ENCODE measurements around the gene FKBP8.

DNA sequence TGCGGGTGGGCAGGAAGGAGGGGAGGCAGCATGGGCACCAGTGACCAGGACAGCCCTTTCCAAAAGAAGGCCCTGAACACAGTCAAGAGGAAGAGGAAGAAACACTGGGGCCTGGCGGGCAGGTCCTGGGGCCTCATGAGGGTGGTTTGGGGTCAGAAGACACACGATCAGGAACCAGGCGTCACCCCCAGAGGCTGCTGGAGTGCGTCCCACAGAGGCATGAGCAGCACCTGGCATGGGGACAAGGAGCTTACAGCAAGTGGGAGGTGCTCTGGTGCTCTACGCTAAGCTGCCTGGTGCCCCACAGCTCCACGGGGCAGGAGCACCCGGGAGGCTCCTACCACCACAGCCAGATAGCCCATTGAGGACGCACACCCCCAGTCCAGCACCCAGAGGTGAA lies 41.5 kb downstream of the FKBP8 start:
- no peak for TF ChIP-seq EZH2 (IDR thresholded peaks at IDR 0.05; ENCODE audit: low read length)
- TF ChIP-seq, protein P1, sequence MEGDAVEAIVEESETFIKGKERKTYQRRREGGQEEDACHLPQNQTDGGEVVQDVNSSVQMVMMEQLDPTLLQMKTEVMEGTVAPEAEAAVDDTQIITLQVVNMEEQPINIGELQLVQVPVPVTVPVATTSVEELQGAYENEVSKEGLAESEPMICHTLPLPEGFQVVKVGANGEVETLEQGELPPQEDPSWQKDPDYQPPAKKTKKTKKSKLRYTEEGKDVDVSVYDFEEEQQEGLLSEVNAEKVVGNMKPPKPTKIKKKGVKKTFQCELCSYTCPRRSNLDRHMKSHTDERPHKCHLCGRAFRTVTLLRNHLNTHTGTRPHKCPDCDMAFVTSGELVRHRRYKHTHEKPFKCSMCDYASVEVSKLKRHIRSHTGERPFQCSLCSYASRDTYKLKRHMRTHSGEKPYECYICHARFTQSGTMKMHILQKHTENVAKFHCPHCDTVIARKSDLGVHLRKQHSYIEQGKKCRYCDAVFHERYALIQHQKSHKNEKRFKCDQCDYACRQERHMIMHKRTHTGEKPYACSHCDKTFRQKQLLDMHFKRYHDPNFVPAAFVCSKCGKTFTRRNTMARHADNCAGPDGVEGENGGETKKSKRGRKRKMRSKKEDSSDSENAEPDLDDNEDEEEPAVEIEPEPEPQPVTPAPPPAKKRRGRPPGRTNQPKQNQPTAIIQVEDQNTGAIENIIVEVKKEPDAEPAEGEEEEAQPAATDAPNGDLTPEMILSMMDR (optimal IDR thresholded peaks at IDR 0.05 in 1 of 3, IDR thresholded peaks at IDR 0.05 in 1 of 3, conservative IDR thresholded peaks at IDR 0.05 in 1 of 3; ENCODE audit: extremely low read depth in 1 of 3, insufficient read depth in 2 of 3, low read length in 3 of 3) = no peak

Data from keratinocyte (primary cell).